ENCODE data around the gene FOXC1.

FOXC1 gene

DNA sequence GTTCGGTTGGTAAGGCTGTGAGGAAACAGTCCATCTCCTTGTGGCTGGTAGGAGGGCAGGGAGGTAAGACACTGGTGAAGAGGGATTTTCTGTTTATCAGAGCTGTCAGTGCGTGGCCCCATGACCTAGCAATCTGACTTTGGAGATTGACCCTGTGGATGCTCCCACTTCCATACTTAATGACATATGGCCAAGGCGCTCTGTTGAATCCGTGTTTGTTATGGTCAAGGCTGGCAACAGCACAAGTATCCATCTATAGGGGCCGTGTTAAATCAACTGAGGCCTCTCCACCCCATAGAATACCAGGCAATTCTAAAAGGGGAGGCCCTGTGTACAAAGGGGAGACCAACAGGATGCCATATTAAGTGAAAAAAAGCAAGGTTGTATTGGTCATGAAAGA is 25.6 kb upstream of the FOXC1 start:
- FAIRE-seq (no peak), DNase-seq (ENCODE audit: low spot score) (no peak)

DNA sequence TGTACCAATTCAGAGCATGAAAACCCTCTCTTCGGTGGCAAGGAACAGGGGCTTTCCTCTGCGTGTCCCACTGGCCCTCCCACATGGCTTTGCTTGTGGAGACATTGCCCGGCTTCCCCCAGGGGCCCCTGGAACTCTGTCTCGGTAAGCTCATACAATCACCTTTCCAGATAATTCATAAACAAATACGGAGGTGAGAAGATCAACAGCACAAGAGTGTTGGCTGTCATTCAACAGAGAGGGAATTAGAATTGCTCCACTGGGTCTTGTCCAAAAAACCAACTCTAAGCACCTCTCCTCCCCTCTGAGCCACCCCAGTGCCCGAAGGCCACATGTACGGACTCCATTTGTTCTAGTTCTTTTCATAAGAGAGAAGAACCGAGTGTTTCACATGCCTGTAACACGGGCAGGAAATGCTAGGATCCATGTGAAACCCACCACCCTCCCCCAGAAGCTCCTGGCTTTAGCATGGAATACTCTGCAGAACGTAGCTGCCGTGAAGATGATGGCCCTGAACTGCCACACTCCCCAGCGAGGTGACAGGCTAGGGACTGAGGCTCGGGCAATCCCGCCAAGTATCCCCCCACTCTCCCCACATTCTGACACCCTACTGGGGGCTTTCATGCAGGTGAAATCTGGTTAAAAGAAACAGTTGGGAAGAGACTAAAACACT is 24.6 kb upstream of the FOXC1 start:
- FAIRE-seq, result no peak

DNA sequence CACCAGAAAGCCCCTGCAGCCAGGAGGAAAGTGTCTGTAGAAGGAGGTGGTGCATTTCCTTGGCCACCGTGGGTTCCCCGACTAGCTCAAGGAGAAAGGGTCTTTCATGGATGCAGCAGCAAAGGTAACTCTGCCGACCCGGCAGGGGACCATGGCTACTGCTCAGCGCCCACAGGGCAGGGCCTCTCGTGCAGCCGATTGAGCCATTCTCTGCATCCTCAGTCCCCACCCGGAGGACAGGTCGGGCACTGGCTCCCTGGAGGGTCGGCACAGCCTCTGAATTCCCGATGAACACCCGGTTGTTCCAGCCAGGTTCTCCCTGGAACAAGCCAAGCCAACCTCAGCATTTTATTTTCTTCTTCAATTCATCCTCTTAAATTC is 24.1 kb upstream of the FOXC1 start:
- no peak for DNase-seq (ENCODE audit: low spot score)
- no peak for FAIRE-seq

More for the DNA sequence above, 24.6 kb upstream of the FOXC1 start:
- no peak for DNase-seq (ENCODE audit: low spot score)

DNA sequence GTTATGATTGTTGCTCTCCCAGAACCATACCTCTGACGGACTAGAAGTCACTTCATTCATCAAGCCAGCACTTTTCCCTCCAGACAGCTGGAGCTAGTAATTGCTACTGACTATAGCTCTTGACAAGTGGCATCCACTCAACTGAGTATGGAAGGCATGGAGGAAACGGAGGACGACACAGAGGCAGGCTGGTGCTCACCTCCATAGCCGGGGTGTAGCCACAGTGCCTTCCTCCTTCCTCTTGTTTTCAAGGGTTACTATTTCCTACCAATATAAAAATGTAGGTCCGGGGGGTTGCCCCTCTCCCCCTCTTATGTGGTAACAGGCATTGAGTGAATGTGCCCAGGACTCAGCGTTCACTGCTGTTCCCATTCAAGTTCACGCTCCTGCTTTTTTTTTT is 23.5 kb upstream of the FOXC1 start:
- no peak for FAIRE-seq
- no peak for DNase-seq (ENCODE audit: low spot score)

DNA sequence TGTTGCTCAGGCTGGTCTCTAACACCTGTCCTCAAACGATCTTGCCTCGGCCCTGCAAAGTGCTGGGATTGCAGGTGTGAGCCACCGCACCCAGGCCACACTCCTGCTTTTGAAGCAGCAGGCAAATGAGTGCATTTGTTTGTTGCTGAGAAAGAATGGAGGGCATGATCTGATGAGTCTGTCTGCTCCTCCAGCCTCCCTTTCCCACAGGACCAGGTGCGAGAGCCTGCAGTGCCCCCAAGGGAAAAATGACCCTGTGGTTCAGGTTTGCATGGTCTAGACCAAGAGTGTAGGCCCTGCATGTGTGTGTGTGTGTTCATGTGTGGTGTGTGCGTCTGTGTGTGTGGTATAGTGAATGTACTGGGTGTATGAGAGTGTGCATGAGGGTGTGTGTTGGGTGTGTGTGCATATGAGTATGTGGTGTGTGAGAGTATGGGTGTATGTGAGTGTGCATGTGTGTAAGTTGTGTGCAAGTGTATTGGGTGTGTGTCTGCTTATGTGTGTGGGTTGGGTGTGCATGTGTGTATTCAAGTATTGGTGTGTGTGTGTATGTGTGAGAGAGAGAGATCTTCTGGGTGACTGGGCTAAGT is 22.8 kb upstream of the FOXC1 start:
- no peak for FAIRE-seq

DNA sequence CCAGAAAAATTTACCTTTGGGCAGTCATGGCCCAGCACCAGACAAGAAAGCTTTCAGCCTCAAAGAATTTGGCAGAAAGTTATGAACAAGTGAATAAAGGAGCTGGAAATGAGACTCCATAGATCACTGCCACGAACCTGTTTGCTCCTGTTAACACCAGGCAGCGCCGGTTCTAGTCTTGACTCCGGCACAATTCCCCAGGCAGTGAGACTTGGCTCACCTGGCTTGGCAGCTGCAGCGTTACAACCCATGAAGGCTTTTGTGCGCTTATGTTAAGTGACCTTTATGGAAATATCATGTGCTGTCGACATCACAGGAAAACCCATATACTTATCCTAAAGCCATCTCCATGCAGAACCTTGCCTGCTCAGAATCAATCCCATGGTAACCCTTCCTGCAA is 22.2 kb upstream of the FOXC1 start:
- FAIRE-seq (no peak), DNase-seq (ENCODE audit: low spot score) (no peak)

More for the DNA sequence above, 22.8 kb upstream of the FOXC1 start:
- no peak for DNase-seq (ENCODE audit: low spot score)

DNA sequence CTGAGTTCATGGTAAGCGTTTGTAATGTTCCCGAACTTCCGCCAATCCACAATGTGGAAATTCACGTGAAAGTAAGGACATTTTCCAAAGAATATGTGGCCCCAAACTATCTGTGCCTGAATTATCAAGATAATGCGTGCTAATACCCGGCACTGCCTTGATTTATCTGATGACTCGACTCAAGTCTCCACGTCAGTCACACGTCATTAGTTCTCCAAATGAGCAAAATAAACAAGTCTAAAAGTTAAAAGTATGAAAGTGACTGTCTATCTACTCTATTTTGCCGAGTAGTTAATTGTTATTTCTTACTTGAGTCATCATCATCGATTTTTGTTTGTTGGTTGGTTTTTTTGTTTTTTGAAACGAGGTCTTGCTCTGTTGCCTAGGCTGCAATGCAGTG is 21.7 kb upstream of the FOXC1 start:
- FAIRE-seq (no peak), DNase-seq (ENCODE audit: low spot score) (no peak)

DNA sequence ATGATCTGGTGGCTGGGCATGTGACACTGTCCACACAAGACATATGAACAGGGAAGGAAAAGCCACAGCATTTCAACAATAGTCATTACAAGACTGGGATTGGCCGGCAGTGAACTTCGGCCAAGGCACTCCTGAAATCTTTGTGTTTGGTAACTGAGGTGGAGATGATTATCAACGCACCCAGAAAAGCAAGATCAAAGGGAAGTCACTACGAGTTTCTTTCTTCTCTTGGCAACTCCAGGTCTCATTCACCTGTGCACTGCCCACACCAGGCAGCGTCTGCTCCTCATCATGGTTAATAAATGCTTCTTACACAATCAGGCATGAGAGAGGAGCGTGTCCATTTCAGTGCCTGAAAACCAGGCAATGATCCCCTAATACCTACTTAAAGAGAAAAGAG is 20.5 kb upstream of the FOXC1 start:
- FAIRE-seq, result no peak
- DNase-seq (ENCODE audit: low spot score), result no peak

DNA sequence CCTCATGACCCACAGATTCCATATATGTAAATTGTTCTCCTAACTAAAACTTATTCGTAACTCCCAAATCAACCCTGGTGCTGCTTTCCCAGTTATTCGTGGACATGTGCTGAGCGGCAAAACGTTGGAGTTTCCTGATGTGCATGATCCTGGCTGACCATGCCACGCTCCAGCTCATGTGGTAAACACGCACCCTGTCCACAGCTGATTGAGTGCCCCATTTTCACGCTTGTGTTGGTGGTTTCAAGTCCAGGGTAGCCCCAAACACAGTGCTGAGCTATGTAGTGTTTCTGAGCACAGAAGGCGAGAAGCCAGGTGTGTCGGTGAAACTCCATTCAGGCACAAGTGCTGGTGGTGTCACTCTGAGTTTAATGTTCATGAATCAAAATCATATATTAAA is 19.1 kb upstream of the FOXC1 start:
- FAIRE-seq (no peak), DNase-seq (ENCODE audit: low spot score) (no peak)

DNA sequence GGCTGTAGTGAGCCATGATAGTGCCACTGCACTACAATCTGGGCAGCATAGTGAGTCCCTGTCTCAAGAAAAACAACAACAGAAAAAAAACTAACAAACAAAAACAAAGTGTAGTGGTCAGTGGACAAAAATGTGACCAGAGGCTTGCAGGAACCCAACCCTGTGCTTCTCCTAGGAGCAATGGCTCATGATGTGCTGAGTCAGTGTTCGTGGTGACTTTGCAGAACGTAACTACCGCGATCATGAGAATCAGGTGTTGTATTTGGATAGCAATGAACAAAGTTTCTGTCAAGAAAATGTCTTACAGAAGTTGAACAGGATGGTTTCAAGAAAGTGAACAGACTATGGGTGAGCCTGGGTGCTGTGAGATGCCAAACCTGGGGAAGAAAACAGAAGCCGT is 18.5 kb upstream of the FOXC1 start:
- no peak for DNase-seq (ENCODE audit: low spot score)
- no peak for FAIRE-seq

DNA sequence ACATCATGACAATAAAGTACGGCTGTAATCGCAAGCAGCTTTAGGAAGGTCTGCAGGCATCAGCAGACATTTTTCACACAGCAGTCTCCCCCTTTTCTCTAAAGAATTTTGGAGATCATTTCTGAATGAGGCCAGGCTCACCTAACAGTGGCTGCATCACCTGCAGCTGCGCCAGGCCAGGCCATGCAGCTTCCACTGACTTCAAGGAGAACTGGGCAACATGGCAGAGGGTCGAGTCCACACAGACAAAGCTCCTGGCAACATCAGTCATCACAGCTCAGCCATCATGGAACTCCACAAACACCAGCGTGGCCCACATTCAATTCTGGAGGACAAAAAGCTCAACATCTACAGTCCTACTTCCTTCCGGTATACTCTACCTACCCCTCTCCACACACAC is 17.8 kb upstream of the FOXC1 start:
- no peak for FAIRE-seq
- no peak for DNase-seq (ENCODE audit: low spot score)

DNA sequence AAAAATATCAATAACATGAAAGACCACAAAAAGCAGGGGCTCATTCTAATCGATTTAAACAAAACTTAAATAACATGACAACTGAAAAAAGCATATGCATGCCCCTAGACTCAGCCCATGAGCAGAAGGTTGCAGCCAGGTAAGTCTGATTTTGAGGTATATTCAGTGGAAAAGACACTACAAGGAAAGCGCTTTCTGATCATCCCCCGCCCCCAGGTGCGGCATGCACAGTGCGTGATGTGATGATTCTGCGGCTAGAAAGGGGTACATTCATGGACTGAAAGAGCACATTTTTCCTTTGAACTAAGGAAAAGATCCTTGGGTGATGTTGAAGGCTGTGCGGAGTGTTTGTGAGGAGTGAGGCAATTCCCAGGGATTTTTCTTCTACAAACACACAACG is 16.9 kb upstream of the FOXC1 start:
- FAIRE-seq, result no peak
- DNase-seq (ENCODE audit: low spot score), result no peak

DNA sequence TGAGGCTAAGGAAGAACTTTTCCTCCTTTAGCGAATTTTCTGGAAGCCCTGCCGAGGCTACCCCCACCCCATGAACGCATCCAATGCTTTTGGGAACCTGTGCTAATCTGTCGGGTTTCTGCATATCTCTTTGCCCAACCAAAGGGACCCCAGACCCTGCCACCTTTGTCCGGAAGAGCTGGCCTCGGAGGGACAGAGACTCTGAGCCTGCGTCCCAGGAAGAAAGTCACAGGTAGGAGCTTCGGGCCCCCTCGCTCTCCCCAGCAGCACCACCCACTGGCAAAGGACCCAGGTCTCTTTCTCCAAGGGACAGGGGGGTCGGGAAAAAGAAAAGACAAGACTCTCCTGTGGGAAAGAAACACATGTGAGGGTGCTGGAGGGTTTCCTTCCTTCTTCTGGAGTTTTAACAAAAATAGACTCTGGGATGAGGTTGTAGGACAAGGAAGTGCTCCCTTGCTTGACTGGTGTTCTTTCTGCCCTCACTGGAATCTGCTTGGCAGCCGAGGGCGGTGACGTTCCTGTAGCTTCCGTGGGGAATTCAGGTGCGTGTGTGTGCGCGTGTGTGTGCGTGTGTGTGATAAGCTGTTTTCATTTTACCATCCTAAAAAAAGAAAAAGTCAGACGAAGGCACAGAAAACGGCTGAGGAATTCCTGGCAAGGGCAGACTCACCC is 16.3 kb upstream of the FOXC1 start:
- no peak for FAIRE-seq

DNA sequence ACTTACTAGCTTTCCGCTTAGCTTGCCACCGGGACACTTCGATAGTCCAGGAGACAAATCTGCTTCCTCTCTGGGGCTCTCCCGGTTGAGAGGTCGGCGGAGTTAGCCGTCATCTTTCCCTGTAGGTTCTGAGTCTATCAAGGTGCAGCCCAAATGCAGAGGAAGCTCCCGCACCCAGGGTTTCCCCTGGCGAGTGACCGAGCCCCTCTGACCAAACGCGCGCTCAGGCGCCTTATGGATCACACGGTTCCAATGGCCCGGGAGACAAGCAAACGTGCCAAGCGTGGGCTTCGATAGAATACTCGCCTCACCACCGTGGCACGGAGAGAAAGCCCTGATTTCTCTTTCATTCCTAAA is 15.8 kb upstream of the FOXC1 start:
- FAIRE-seq (no peak), DNase-seq (ENCODE audit: low spot score) (no peak)

More for the DNA sequence above, 16.3 kb upstream of the FOXC1 start:
- DNase-seq (ENCODE audit: low spot score), result no peak

DNA sequence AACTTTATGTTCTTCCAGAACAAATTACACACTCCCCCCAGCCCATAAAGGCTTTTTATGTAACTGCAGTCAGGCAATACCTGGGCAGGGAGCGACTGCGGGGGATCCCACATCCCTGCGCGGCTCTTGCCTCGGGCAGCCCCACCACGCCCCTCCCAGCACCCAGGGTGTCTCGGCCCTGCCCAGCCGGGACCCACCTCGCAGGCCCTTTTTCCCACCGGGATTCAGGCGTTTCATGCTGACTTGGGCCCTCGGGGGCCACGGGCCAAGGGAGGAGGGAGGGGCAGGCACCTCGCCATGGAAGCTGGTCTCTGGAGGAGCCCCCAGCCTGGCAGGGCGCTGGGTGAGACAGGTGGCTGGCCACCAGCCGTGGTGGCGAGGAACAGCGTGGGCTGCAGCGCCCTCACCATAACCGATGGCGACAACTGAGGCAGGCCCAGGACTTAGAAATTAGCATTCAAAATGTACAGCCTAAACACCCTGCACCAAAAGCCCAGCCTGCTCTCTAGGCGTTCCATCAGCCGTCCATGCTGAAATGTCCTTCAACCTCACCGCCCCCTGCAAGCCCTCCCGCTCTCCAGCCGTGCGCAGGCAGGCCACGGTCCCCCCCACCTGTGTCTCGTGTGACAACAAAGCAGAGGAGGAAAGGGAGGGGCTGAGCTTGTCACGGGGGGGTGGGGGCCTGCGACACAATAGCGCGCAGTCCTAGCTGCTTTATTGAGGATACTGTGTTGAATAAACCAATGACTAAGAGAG is 15.1 kb upstream of the FOXC1 start:
- DNase-seq (ENCODE audit: low spot score) (no peak), FAIRE-seq (no peak)

DNA sequence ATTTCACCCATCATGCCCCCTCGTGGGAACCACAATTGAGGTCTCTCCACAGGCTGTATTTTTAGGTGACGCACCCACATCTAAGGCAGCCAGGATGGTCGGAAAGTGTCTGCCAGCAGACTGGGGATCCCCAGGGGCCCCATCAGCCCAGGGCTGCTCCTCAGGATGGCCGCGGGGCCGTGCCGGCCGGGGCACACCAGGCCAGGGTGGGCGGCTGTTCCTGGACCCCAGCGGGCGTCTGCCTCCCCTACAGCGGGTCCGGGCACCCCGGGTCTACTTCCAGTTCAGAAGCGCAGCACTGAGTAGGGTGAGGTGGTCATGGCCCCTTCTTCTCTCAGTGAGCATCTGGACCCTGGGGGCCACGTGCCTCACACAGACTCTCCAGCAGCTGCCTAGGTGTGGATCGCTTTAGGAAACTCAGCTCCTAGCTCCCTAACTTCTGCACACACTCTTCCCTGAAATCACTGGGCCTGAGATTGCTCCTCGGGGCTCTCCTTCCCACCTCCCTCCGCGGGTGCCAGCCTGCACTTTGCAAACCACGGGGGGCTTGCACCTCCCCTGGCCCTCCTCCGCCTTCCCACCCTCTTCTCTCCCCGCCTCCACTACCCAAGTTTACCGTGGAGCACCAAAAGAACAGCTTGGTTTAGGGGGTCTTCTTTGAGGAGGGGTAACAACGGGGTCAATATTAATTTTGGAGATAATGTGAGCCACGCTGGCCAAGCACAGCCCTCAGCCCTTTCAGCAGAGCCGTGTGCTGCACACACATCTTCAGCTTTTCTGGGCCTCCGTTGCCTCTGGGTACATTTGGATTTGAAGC is 14.2 kb upstream of the FOXC1 start:
- FAIRE-seq, result no peak

DNA sequence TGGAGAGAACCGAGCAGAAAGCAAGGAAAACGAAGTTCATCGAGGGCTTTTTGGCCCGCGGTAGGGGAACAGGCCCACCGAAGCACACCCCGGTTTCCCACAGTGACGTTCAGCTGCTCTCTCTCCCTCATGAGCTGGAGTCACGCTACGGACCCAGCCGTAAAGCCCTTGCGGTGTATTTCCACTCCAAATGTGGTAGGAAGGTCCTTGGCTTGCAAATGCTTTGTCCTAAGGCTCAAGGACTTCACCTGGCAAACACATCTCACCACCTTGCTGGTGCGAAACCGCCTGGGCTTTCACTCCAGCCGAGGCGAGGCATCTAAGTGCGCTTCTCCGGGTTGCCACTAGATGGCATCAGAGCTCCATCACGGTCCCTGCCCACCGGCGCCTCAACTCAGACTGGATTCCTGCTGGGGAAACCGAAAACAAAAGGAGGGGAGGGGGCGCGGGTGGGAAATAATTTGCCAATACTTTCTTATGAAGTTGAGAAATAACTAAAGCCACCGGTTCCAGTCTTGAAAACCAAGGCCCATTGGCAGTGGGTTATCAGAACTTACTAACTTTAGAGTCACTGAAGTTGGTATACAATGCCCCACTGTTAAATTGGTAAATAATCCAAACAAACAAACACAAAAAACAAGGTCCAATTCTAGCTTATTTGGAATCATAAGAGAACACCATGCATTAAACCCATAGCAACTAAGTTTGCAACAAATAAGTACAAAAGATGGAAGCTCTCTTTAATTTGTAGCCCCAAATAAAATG is 13.4 kb upstream of the FOXC1 start:
- DNase-seq (ENCODE audit: low spot score), result peak; percentile 69
- FAIRE-seq, result no peak

More for the DNA sequence above, 14.2 kb upstream of the FOXC1 start:
- no peak for DNase-seq (ENCODE audit: low spot score)

DNA sequence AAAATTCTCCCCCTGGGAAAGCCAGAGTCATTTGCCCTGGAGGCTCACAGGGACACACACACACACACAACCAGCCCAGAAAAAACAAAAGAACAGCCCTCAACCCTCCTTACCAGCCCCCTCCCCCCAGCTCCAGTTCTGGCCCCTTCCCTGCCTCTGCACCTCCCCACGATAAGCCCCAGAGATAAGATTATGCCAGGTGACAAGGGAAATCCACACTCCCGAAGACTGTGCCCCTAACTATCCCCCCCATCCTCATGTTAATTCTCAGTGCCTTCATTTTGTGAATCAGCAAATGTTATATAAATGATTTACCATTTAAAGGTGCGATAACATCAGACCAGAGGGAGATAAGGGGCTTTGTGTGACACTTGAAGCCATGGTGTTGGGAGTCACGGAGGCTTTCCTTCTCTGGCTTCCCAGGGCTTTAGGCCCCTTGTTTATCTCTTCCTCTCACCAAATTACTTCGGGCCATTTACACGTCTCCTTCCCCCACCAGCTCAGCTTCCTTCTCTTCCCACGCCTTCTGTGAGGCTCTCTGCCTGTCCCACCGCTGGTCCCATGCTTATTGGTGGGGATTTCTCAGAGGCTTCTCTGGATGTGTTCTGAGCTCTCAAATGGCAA is 12.5 kb upstream of the FOXC1 start:
- DNase-seq (ENCODE audit: low spot score) (no peak), FAIRE-seq (no peak)

DNA sequence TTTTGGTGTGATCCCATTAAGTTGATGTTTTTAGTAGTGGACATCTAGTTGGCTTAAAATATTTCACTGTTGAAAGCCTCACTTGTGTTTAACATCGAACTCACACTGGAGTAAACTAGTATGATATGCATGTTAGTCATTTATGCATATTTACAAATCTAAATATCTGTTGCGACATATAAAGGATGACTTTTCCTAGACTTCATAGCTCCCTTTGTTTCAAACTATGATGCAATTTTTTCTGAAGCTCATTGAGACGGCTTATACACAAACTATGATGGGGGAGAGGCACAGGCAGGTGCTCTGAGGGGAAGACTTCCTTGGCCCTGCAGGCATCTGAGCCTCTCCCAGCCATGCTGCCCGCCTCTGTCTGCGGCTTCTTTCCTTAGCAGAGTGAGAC is 11.8 kb upstream of the FOXC1 start:
- FAIRE-seq (no peak), DNase-seq (ENCODE audit: low spot score) (no peak)

DNA sequence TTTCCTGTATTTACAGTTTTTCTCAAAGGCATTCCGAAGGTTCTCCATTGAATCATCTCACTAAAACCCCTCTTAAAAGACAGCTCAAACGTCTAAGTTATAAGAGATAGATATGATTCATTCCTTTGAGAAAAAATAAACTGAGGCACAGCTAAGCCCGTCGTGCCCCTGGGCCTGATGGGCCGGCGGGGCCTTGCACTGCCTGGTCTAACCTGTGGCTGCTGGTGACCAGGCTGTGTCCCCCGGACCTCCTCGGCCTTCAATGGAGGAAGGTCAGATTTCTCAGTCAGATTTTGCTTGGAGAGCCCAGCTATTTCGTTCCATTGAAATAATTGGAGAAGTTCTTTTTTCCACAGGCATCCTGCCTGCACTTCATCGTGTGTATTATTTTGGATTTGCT is 11.3 kb upstream of the FOXC1 start:
- FAIRE-seq (no peak), DNase-seq (ENCODE audit: low spot score) (no peak)
